Femur (tissue), 1 donor: ENCODE data around the gene CCDC87.
"Not testable (repeated sequence)": the region's sequence is repeated elsewhere in the genome, so short reads cannot be mapped to it uniquely, and the experiment has no call there.

Experiments used
- DNase-seq: peaks from one replicate; pipeline ENCODE4 v3.0.0-alpha.2; 2017

CCDC87 gene

DNA sequence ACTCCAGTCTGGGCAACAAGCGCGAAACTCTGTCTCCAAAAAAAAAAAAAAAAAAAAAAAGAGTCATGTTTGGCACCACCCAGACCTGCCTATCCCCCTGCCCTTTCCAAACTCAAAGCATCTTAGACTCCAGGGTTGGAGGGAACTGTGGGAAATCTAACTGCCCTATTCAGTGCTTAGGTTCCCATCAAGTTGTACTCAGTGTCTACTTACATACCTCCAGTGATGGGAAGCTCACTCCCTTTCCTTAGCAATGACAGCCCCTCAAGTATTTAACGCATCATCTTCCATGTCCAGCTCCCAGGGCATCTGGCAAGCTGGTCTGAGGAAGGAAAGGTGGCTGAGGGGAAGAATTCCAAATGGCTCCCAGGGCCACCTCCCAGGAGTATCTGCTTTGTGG is 43.2 kb downstream of the CCDC87 start:
- no peak for DNase-seq

DNA sequence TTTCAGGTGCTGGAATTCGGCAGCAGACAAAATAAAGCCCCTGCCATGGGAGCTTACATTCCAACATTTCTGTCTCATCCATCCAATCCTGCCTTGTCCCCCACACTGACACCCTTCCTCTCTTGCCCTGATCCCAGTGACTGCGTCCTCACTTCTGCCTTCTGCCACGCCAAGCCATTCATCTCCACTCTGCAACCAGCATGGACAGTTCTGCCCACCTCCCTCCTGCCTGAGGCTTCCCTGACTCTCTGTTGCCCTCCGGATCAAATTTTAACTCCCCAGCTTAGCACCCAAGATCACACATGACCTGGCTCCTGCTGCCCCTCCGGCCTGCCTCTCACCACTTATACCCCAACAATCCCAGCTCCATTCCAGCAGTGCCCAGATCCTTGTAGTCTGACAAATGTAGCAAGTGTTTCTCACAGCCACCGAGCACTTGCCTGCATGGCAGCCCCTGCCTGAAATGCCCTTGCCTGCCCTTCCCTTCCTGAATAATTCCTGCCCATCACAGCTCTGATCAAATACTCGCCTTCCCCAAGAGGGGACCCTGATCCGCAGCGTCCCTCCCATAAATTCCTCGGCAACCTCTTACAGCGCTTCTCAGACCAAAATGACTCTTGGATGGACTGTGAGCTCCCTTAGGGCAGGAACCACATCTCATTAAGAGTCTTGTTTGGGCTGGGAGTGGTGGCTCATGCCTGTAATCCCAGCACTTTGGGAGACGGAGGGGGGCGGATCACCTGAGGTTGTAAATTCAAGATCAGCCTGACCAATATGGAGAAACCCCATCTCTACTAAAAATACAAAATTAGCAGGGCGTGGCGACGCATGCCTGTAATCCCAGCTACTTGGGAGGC is 43.9 kb downstream of the CCDC87 start:
- DNase-seq = no peak

DNA sequence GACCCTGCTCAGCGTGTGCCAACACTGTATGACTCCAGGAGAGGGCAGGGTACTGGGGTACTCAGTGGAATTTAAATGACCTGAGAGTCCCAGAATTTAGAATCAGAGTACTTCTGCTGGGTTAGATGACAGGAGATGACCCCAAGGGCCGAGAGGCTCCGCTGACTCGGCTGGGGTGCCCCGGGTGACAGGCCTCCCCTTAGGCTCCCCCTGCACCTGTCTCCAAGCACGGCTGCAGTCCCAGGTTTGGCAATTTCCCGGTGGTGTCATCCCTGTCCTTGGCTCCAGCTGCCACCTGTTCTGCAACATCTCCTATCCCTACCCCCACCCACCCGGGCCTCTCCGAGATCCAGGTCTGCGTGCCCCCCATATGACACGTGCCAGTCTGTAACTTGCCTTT is 44.8 kb downstream of the CCDC87 start:
- peak; percentile 55 for DNase-seq

DNA sequence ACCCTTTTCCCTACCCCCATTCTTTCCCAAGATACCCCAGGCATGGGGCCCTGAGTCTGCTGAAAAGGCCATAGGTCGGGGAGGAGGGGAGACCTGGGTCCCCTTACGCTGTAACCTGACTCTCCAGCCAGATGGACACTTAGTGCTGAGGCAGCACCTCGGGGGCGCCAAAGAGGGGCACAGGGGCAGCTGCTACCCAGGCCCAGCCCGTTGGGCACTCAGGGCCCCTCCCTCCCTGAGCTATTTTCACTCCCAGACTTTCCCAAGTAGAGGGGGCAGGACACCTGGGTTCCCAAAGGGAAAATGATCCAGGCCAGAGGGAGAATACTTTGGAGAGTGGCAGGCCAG is 45.2 kb downstream of the CCDC87 start:
- peak; percentile 50 for DNase-seq

DNA sequence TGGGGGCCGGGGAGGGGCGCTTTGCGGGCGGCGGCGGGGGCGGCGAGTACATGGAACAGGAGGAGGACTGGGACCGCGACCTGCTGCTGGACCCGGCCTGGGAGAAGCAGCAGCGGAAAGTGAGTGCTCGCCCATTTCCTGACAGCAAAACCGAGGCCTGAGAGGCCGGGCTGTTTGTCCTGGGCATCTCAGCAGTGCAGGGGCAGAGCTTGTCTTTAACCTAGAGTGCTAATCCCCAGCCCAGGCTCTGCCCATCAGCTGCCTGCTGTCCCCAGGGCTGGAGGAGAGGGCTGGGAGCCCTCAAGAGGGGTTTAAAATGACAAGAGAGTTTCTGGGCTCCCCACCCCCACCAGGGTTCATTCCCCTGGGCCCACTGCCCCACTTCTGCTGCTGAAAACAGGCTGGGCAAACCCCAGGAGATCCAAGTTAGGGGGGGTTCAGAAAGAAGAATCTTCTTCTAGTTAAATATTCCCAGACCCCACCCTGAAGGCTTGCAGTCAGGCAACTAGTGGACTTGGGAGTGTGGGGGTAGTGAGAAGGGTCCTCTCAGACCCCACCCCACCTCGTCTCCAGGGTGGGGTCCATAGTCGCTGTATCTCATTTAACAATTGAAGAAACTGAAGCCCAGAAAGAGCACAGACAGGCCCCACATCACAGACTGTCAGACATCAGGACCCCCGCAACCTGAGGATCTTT is 45.7 kb downstream of the CCDC87 start:
- DNase-seq = no peak

DNA sequence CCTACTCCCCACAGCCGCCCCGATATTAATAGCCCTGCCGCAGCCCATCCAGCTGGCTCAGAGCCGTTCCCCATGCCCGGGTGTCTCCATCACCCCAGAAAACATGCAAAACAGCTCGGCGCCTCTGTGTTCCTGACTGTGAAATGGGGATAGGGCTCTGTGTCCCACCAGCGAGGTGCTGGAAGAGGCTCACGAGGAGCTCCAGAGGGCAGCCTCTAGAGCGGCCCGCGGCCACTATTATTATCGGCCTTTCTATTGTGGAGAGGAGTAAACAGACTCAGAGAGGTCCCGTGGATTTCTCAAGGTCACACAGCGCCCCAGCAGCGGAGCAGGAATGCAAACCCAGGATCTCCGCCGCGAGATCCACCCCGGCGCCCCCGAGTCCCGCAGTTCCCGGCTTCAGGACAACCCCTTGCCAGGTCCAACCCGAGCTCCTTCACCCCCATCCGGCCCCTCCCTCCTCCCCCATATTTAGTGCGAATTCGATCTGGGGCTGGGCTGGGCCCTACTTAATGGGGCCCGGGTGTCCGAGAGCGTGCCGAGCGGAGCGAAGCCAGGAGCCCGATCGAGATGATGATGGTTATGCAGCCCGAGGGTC is 46.4 kb downstream of the CCDC87 start, which contains the start of gene ACTN3:
Gene ACTN3, plus strand, starts transcription at position 536 of the 598 bp plus-strand sequence. Its CDS starts 35 bp downstream, at position 571.
- peak; percentile 62 for DNase-seq

DNA sequence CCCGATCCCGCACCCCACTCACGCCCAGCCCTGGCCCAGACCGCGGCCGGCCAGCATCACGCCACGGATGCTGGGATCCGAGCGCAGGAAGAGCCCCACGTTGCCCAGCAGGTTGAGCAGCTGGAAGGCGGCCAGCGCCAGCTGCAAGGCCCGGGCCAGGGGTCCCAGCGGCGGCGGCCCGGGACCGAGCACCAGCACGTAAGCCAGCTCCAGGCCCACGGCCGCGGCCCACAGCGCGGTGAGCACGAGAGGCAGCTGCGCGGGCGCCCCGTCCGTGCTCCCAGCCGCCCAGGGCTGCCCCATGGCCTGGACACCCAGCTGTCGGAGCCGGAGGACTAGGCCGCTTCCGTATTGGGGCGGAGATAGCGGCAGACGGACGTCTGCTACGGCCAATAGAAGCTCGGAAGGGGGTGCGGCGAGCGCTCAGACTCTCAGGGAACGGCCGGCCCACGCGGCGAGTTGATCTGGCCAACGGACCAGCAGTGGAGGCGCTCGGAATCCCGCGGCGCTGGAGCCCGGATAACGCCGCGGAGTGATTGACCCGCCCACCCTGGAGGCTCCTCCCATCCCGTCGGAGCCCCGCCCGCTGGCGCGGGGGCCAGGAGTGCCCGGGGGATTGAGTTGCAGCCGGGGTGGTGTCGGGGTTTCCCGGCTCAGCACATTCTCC is 47.0 kb downstream of the CCDC87 start, which contains the start of gene ZDHHC24:
Gene ZDHHC24, minus strand, starts transcription at position 348 of the 667 bp plus-strand sequence. Its CDS starts 45 bp downstream, at position 303.
- peak; percentile 96 for DNase-seq

DNA sequence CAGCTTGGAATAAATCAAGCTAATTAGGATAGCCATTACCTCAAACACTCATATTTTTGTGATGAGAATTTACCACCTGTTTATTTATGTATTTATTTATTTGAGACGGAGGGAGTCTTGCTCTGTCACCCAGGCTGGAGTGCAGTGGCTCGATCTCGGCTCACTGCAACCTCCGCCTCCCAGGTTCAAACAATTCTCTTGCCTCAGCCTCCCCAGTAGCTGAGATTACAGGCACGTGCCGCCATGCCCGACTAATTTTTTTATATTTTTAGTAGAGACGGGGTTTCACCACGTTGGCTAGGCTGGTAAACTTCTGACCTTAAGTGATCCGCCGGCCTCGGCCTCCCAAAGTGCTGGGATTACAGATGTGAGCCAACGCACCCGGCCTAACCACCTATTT is 47.9 kb downstream of the CCDC87 start:
- DNase-seq = not testable (repeated sequence)

DNA sequence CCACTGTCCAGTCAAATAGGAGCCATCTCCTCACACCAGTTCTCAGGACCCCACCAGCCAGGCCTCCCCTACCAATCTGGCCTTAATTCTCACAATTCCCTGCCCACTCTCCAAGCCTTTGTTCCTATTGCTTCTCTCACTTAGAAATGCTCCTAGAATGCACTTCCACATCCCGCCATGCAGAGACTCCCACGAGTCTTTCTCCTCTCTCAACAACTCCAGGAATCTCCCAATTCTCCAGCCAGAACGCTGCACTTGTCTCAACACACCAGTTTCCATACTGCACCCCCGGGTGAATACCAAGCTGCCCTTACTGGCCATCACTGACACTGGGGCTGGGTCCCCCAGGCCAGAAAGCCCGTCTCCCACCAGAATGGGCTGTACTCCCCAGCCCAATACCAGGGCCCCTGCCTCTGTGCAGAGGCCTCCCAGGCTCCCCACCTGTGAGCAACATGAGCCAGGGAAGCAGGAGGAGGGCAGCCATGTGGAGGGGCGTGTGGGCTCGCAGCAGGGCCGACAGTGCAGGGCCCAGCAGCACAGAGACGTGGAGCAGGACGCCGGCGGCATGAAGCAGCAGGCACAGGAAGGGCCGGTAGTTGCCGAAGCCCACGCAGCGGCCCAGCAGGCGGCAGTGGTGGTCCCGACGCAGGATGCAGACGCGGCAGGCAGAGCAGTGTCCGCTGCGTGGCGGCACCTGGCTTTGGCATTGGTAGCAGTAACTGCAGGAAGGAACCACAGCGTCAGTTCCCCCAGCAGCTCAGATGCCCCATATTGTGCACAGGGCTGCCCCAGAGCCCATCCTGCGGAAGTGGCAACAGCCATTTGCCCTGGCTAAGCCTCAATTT is 49.4 kb downstream of the CCDC87 start:
- DNase-seq = peak; percentile 82

DNA sequence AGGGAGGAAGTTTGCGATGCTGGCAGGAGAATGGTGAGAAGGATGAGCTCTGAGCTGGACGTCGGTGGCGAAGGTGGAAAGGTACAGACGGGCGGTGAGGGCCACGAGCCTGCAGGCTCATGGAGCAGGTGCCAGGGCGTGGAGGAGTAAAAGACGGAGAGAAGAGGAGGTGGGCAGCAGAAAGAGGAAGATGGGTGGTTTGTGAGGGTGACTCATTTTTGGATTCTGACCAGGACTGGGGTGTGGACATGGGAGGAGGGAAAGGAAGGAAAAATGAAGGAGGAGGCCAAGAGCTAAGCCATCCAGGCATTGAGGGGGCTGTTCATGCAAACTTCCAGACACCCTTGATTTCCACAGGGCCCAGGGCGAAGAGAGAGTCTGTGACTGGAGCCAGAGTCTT is 50.5 kb downstream of the CCDC87 start:
- no peak for DNase-seq

DNA sequence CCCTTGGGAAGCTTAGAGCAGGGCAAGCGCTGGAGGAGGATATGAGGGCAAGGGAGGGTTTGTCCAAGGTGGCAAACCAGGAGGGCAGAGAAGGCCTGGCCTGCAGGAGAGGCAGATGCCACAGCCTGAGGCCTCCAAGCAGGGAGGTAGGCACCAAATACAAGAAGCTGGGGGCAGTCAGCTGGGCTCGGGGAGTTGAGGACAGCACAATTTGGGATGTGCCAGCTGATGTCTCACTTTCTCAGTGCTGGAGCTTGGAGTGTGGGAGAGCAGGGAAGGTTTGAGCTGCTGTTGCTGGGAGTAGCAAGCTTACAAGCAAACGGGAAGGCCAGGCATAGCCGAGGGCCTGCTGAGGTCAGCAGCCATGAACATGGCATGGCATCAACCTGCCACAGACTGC is 51.0 kb downstream of the CCDC87 start:
- no peak for DNase-seq

DNA sequence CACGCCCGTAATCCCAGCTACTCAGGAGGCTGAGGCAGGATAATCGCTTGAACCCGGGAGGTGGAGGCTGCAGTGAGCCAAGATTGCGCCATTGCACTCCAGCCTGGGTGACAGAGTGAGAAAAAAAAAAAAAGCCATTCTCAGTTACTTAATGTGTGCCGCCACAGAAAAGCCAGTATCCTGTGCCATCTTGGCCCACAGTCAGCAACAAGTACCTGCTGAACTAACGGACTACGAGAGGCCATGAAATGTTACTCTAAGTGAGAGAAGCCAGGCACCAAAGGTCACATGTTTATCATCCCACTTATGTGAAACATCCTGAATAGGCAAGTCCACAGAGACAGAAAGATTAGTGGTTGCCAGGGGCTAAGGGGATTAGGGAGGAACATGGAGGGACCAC is 52.3 kb downstream of the CCDC87 start:
- not testable (repeated sequence) for DNase-seq
